Middle frontal gyrus (tissue), 1 donor: ENCODE results near the gene RALGPS1.

ENCODE experiments used
- DNase-seq: peaks from one replicate; pipeline ENCODE4 v3.0.0-alpha.2; 2015; ENCODE audit warnings: low spot score; ENCODE audit errors: extremely low spot score

The RALGPS1 gene

GRCh38 chr9:127185931-127186781 is 271.6 kb downstream of the RALGPS1 start:
- peak; percentile 27 for DNase-seq

- no peak for DNase-seq
Measured at GRCh38 chr9:127186806-127187205, 272.2 kb downstream of the RALGPS1 start.

- DNase-seq: no peak
Measured at GRCh38 chr9:127187231-127187956, 272.8 kb downstream of the RALGPS1 start.

- no peak for DNase-seq
Measured at GRCh38 chr9:127188396-127188795, 273.8 kb downstream of the RALGPS1 start.

GRCh38 chr9:127189628-127190027 is 275.0 kb downstream of the RALGPS1 start:
- no peak for DNase-seq

GRCh38 chr9:127192744-127193143 is 278.2 kb downstream of the RALGPS1 start:
- DNase-seq: no peak

GRCh38 chr9:127193483-127193882 is 278.9 kb downstream of the RALGPS1 start:
- DNase-seq: no peak

- DNase-seq: no peak
Measured at GRCh38 chr9:127194881-127195713, 280.5 kb downstream of the RALGPS1 start.

GRCh38 chr9:127195976-127196825 is 281.6 kb downstream of the RALGPS1 start:
- no peak for DNase-seq

- no peak for DNase-seq
Measured at GRCh38 chr9:127196826-127197145, 282.2 kb downstream of the RALGPS1 start.

- no peak for DNase-seq
Measured at GRCh38 chr9:127197186-127197860, 282.7 kb downstream of the RALGPS1 start.

- no peak for DNase-seq
Measured at GRCh38 chr9:127197861-127198430, 283.4 kb downstream of the RALGPS1 start.

GRCh38 chr9:127198587-127198986 is 284.0 kb downstream of the RALGPS1 start:
- no peak for DNase-seq

GRCh38 chr9:127199001-127199791 is 284.6 kb downstream of the RALGPS1 start:
- DNase-seq: peak; percentile 57

- DNase-seq: no peak
Measured at GRCh38 chr9:127200106-127200862, 285.7 kb downstream of the RALGPS1 start.

GRCh38 chr9:127201071-127201541 is 286.5 kb downstream of the RALGPS1 start:
- no peak for DNase-seq

- DNase-seq: no peak
Measured at GRCh38 chr9:127201731-127202130, 287.1 kb downstream of the RALGPS1 start.

- no peak for DNase-seq
Measured at GRCh38 chr9:127202461-127203169, 288.0 kb downstream of the RALGPS1 start.
